ENCODE results near the gene BICRAL. TPM values are rescaled to one million over a fixed set of nuclear protein-coding genes. Genes with fewer than 3 reads are reported as not detected.

Gene BICRAL
- total and polyA plus RNA-seq, 7 donors, result 4.6 to 18.5 (median 13.6) TPM

GRCh38 chr6:42742116-42742894, 39.5 kb upstream of the BICRAL start:
- H3K36me3 ChIP-seq, result no peaks in the 10 kb centered on the region
- no peaks in the 10 kb centered on the region for H3K27me3 ChIP-seq
- no peaks in the 10 kb centered on the region for H3K9me3 ChIP-seq
- no peak overlapping the region for H3K27ac ChIP-seq
- no peak overlapping the region for H3K4me3 ChIP-seq
- H3K4me1 ChIP-seq, result peaks cover 0 to 20% (median 16%) of the 10 kb centered on the region in 4 donors
- intact Hi-C loops (cut with DNase I), result no loop called here
- no peak for DNase-seq
- 79 to 82% methylated on average over 5 of the region's 5 CpGs for WGBS, 2 donors
- no peak for TF ChIP-seq POLR2A (IDR thresholded peaks at IDR 0.05)
- no peak for TF ChIP-seq CTCF (IDR thresholded peaks at IDR 0.05)
- no peak for TF ChIP-seq POLR2AphosphoS5 (IDR thresholded peaks at IDR 0.05)
- TF ChIP-seq EP300 (IDR thresholded peaks at IDR 0.05), result no peak

- peak overlapping the region; percentile 63 to 100 (median 86) for H3K4me3 ChIP-seq
- WGBS, 2 donors, result 47 to 65% methylated on average over 21 of the region's 21 CpGs
- H3K27me3 ChIP-seq, result no peaks in the 10 kb centered on the region
- H3K9me3 ChIP-seq, result no peaks in the 10 kb centered on the region
- peaks cover 0 to 34% (median 31%) of the 10 kb centered on the region in 4 donors for H3K4me1 ChIP-seq
- H3K27ac ChIP-seq, result peak overlapping the region; percentile 91 to 99 (median 98)
- no peak for DNase-seq
- intact Hi-C loops (cut with DNase I), result no loop called here
- no peaks in the 10 kb centered on the region for H3K36me3 ChIP-seq
- no peak for TF ChIP-seq CTCF (IDR thresholded peaks at IDR 0.05)
- TF ChIP-seq POLR2A (IDR thresholded peaks at IDR 0.05), result no peak
- TF ChIP-seq POLR2AphosphoS5 (IDR thresholded peaks at IDR 0.05), result no peak
- TF ChIP-seq EP300 (IDR thresholded peaks at IDR 0.05), result no peak
These were observed 37.4 kb upstream of the BICRAL start for GRCh38 chr6:42744351-42744893.

- WGBS, 2 donors, result 1 to 2% methylated on average over 29 of the region's 29 CpGs
- H3K4me3 ChIP-seq, result peak overlapping the region; percentile 63 to 100 (median 86)
- intact Hi-C loops (cut with DNase I), result no loop called here
- peak; percentile 69 for DNase-seq
- no peaks in the 10 kb centered on the region for H3K36me3 ChIP-seq
- peak overlapping the region; percentile 91 to 99 (median 98) for H3K27ac ChIP-seq
- H3K9me3 ChIP-seq, result no peaks in the 10 kb centered on the region
- no peaks in the 10 kb centered on the region for H3K27me3 ChIP-seq
- peak in 1 of 4 donors; percentile 10 for TF ChIP-seq POLR2AphosphoS5 (IDR thresholded peaks at IDR 0.05)
- no peak for TF ChIP-seq POLR2A (IDR thresholded peaks at IDR 0.05)
- H3K4me1 ChIP-seq, result peaks cover 0 to 34% (median 31%) of the 10 kb centered on the region in 4 donors
These were observed 36.7 kb upstream of the BICRAL start for GRCh38 chr6:42745083-42745639.

- intact Hi-C loops (cut with DNase I), result loop anchor here (1.0 to 2.0 kb wide), 4 partner anchors 19 to 135 kb away; partner anchors contain the start of gene BICRAL
- H3K4me1 ChIP-seq, result peaks cover 0 to 35% (median 31%) of the 10 kb centered on the region in 4 donors
These were observed 36.0 kb upstream of the BICRAL start, which contains the start of gene TBCC for GRCh38 chr6:42745640-42746462. Gene TBCC (minus strand): TSS chr6:42746103. CDS start chr6:42746073, 30 bp downstream.

More at GRCh38 chr6:42745640-42746462, 36.0 kb upstream of the BICRAL start, which contains the start of gene TBCC:
- Histone ChIP-seq H3K27me3 (no peaks in the 10 kb centered on the region), H3K36me3 (no peaks in the 10 kb centered on the region), H3K27ac (peak within 1 kb of the TSS; percentile 91 to 99 (median 98)), H3K4me3 (peak within 1 kb of the TSS; percentile 69 to 100 (median 86)), H3K9me3 (no peaks in the 10 kb centered on the region)
- TF ChIP-seq POLR2A (IDR thresholded peaks at IDR 0.05), result peak; percentile 95 to 98
- no peak for TF ChIP-seq EP300 (IDR thresholded peaks at IDR 0.05)
- no peak for TF ChIP-seq CTCF (IDR thresholded peaks at IDR 0.05)
- peak; percentile 97 to 100 (median 99) for TF ChIP-seq POLR2AphosphoS5 (IDR thresholded peaks at IDR 0.05)
- 0% methylated on average over 57 of the region's 57 CpGs for WGBS, 2 donors
- DNase-seq, result peak; percentile 99
